SK-N-SH treated with all-trans-retinoic acid at 6 μM for 48 hours (cell line): Measurements from ENCODE around the gene GLDN.

Experiments
- BACH2 ChIP-seq: fragments of 250-450 bp; sonication (Bioruptor Pico); IDR thresholded peaks from 2 replicates; pipeline ENCODE4 v1.9.0; 2021; ENCODE audit warnings: mild to moderate bottlenecking, borderline replicate concordance
- CSRNP3 ChIP-seq: fragments of 250-450 bp; sonication (Bioruptor Pico); IDR thresholded peaks from 2 replicates; pipeline ENCODE4 v1.5.1; 2021; ENCODE audit warnings: mild to moderate bottlenecking, moderate library complexity
- ESRRG ChIP-seq: fragments of 250-450 bp; sonication (Bioruptor Pico); IDR thresholded peaks from 2 replicates; pipeline ENCODE4 v1.6.1; 2021; ENCODE audit warnings: mild to moderate bottlenecking
- PATZ1 ChIP-seq: fragments of 250-450 bp; sonication (Bioruptor Pico); IDR thresholded peaks from 2 replicates; pipeline ENCODE4 v1.8.0; 2020; ENCODE audit warnings: mild to moderate bottlenecking, moderate library complexity, borderline replicate concordance
- RARB ChIP-seq: fragments of 250-450 bp; sonication (Bioruptor Pico); IDR thresholded peaks from 2 replicates; pipeline ENCODE4 v1.8.0; 2021; ENCODE audit warnings: mild to moderate bottlenecking, moderate library complexity
- SNAI2 ChIP-seq: fragments of 250-450 bp; sonication (Bioruptor Pico); IDR thresholded peaks from 2 replicates; pipeline ENCODE4 v1.5.0; 2020; ENCODE audit warnings: mild to moderate bottlenecking, moderate library complexity
- ZC3H10 ChIP-seq: fragments of 250-450 bp; sonication (Bioruptor Pico); IDR thresholded peaks from 2 replicates; pipeline ENCODE4 v1.5.1; 2021; ENCODE audit warnings: mild to moderate bottlenecking, moderate library complexity
- ZNF70 ChIP-seq: fragments of 450-650 bp; formaldehyde crosslinking; IDR thresholded peaks from 2 replicates; pipeline ENCODE4 v1.5.0; 2020; ENCODE audit warnings: mild to moderate bottlenecking, moderate library complexity
- ZNF8 ChIP-seq: fragments of 450-650 bp; formaldehyde crosslinking; IDR thresholded peaks from 2 replicates; pipeline ENCODE4 v1.5.0; 2020; ENCODE audit warnings: mild to moderate bottlenecking, moderate library complexity
- TF ChIP-seq, protein P1 (sequence below): fragments of 250-450 bp; sonication (Bioruptor Pico); IDR thresholded peaks from 2 replicates; pipeline ENCODE4 v1.5.1; 2020; ENCODE audit warnings: low read depth, mild to moderate bottlenecking, moderate library complexity

GRCh38 chr15:51425517-51426040 lies 84.1 kb downstream of the GLDN start:
- TF ChIP-seq SNAI2 (CRISPR knock-in tag) (no peak), PATZ1 (no peak), ZC3H10 (CRISPR knock-in tag) (no peak), ZNF8 (CRISPR knock-in tag) (no peak), ESRRG (CRISPR knock-in tag) (no peak), BACH2 (CRISPR knock-in tag) (no peak), CSRNP3 (CRISPR knock-in tag) (no peak), ZNF70 (CRISPR knock-in tag) (no peak), RARB (CRISPR knock-in tag) (no peak)
- TF ChIP-seq, protein P1, sequence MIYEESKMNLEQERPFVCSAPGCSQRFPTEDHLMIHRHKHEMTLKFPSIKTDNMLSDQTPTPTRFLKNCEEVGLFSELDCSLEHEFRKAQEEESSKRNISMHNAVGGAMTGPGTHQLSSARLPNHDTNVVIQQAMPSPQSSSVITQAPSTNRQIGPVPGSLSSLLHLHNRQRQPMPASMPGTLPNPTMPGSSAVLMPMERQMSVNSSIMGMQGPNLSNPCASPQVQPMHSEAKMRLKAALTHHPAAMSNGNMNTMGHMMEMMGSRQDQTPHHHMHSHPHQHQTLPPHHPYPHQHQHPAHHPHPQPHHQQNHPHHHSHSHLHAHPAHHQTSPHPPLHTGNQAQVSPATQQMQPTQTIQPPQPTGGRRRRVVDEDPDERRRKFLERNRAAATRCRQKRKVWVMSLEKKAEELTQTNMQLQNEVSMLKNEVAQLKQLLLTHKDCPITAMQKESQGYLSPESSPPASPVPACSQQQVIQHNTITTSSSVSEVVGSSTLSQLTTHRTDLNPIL (CRISPR knock-in tag) = no peak
